Endothelial cell of umbilical vein (primary cell): ENCODE results near the gene CREB3. TPM values are rescaled to one million over a fixed set of nuclear protein-coding genes. Genes with fewer than 3 reads are reported as not detected.
A peak's percentile ranks its signal among the peaks of the same experiment; 100 is the strongest.

Experiments used
- BruUV-seq: library from RNA; stranded (reverse); fragments of 400-500 nt; replicated peaks from 2 replicates; lab custom pipeline; 2021; lab: Mats Ljungman, UMichigan
- CTCF ChIA-PET: fragments of 300-600, 350-600 bp; sonication (Branson Sonifier 250); formaldehyde crosslinking; loops from one replicate; lab custom pipeline; 2021; ENCODE audit warnings: antibody characterized with exemption, inconsistent platforms; lab: Charles Lee
- POLR2A ChIA-PET: fragments of 300-600, 350-600 bp; sonication (Branson Sonifier 250); formaldehyde crosslinking; loops from one replicate; lab custom pipeline; 2021; ENCODE audit warnings: antibody characterized with exemption, inconsistent platforms; lab: Charles Lee
- DNase-seq: peaks from one replicate; pipeline ENCODE4 v3.0.0-alpha.2; 2011; ENCODE audit warnings: low read depth, low spot score
- FAIRE-seq: peaks from 2 replicates; lab custom pipeline; 2011; peaks lifted over from hg19 to GRCh38; lab: Jason Lieb, UNC
- H2AFZ ChIP-seq: 2 replicates; pipeline ENCODE4 v1.6.0; 2012; ENCODE audit warnings: low read depth, low read length, control low read depth, inconsistent platforms
- H3K27ac ChIP-seq: 2 replicates; pipeline ENCODE4 v1.5.1; 2011; ENCODE audit warnings: low read depth, mild to moderate bottlenecking, control low read depth, low read length, moderate library complexity; ENCODE audit not compliant: insufficient read depth
- H3K27me3 ChIP-seq, 2 experiments: 2 replicates each; pipeline versions ENCODE4 v1.6.0 to v1.6.1; 2011; ENCODE audit warnings: low read length in 2 of 2, mixed read lengths in 1 of 2; ENCODE audit not compliant: control insufficient read depth in 2 of 2, insufficient read depth in 2 of 2
- H3K36me3 ChIP-seq, 2 experiments: 2 replicates in 1 of 2; 3 replicates in 1 of 2; pipeline ENCODE4 v1.5.1; 2011; ENCODE audit warnings: low read length in 2 of 2, mild to moderate bottlenecking in 1 of 2, moderate library complexity in 1 of 2; ENCODE audit not compliant: control insufficient read depth in 2 of 2, insufficient read depth in 2 of 2; ENCODE audit errors: extremely low read depth in 1 of 2
- H3K4me1 ChIP-seq: 3 replicates; pipeline ENCODE4 v1.5.1; 2011; ENCODE audit warnings: mild to moderate bottlenecking, low read length; ENCODE audit not compliant: control insufficient read depth, insufficient read depth; ENCODE audit errors: extremely low read depth
- H3K4me2 ChIP-seq: 2 replicates; pipeline ENCODE4 v1.6.1; 2011; ENCODE audit warnings: low read length, control low read depth, mixed read lengths; ENCODE audit not compliant: insufficient read depth
- H3K4me3 ChIP-seq, 3 experiments: fragments of 200-600 bp in 1 of 3; sonication (generic), shearing (Covaris generic) in 1 of 3; replicated peaks in 1 of 3; 2 replicates each; pipeline ENCODE4 v1.5.1; 2011 to 2016; ENCODE audit warnings: control low read depth in 3 of 3, low read length in 3 of 3, mild to moderate bottlenecking in 2 of 3, inconsistent platforms in 1 of 3, low read depth in 1 of 3, moderate library complexity in 1 of 3; ENCODE audit not compliant: insufficient read depth in 1 of 3
- H3K79me2 ChIP-seq: 2 replicates; pipeline ENCODE4 v1.6.0; 2012; ENCODE audit warnings: low read length, inconsistent platforms; ENCODE audit not compliant: control insufficient read depth, insufficient read depth
- H3K9ac ChIP-seq: replicated peaks from 2 replicates; pipeline ENCODE3; 2011; ENCODE audit warnings: low read length, control low read depth; ENCODE audit not compliant: insufficient read depth; ENCODE audit errors: extremely low read depth
- H3K9me1 ChIP-seq: replicated peaks from 3 replicates; pipeline ENCODE4 v1.6.0; 2011; ENCODE audit warnings: mild to moderate bottlenecking, low read length; ENCODE audit not compliant: control insufficient read depth, insufficient read depth; ENCODE audit errors: extremely low read depth
- H3K9me3 ChIP-seq: replicated peaks from 2 replicates; pipeline ENCODE4 v1.5.1; 2012; ENCODE audit warnings: low read length, inconsistent platforms; ENCODE audit not compliant: control insufficient read depth, insufficient read depth
- H4K20me1 ChIP-seq: replicated peaks from 2 replicates; pipeline ENCODE3; 2011; ENCODE audit warnings: mild to moderate bottlenecking, low read length; ENCODE audit not compliant: control insufficient read depth, insufficient read depth; ENCODE audit errors: extremely low read depth
- CTCF ChIP-seq, 2 donors: IDR thresholded peaks; 1 replicate in 1 of 2; 2 replicates in 1 of 2; pipeline ENCODE4 v1.5.1; 2011; ENCODE audit warnings: low read length in 2 of 2, mild to moderate bottlenecking in 2 of 2, moderate library complexity in 2 of 2, control low read depth in 1 of 2, inconsistent platforms in 1 of 2, low read depth in 1 of 2; ENCODE audit not compliant: insufficient read depth in 1 of 2; ENCODE audit errors: extremely low read depth in 1 of 2
- EZH2 ChIP-seq: IDR thresholded peaks from 2 replicates; pipeline ENCODE4 v1.6.1; 2012; ENCODE audit warnings: borderline replicate concordance, low read depth, mild to moderate bottlenecking, moderate library complexity, low read length, inconsistent platforms; ENCODE audit not compliant: severe bottlenecking
- FOS ChIP-seq: IDR thresholded peaks from 2 replicates; pipeline ENCODE4 v1.6.1; 2011; ENCODE audit warnings: mild to moderate bottlenecking, low read length, moderate library complexity, borderline replicate concordance; ENCODE audit not compliant: insufficient read depth
- GATA2 ChIP-seq: IDR thresholded peaks from 2 replicates; pipeline ENCODE4 v1.7.0; 2011; ENCODE audit warnings: low read depth, mild to moderate bottlenecking, moderate library complexity, mixed read lengths, low read length; ENCODE audit not compliant: insufficient read length, insufficient read depth
- JUN ChIP-seq: IDR thresholded peaks from 2 replicates; pipeline ENCODE4 v1.6.1; 2011; ENCODE audit warnings: borderline replicate concordance, low read depth; ENCODE audit not compliant: insufficient read length, insufficient read depth
- MAX ChIP-seq: IDR thresholded peaks from 2 replicates; pipeline ENCODE4 v1.6.1; 2011; ENCODE audit not compliant: insufficient read depth, insufficient read length
- MYC ChIP-seq: IDR thresholded peaks from one replicate; pipeline ENCODE4 v1.6.1; 2011; ENCODE audit warnings: mild to moderate bottlenecking, low read depth, low read length
- POLR2A ChIP-seq: IDR thresholded peaks from 2 replicates; pipeline ENCODE4 v1.6.1; 2012; ENCODE audit warnings: low read depth, mild to moderate bottlenecking, control low read depth, low read length
- POLR2AphosphoS5 ChIP-seq: IDR thresholded peaks from 2 replicates; pipeline ENCODE4 v1.6.1; 2012; ENCODE audit warnings: low read depth, mild to moderate bottlenecking, control low read depth, low read length, moderate library complexity; ENCODE audit not compliant: insufficient read depth
- dilution Hi-C: fragments of 300-500 bp; cut with MboI; formaldehyde crosslinking; loops from one replicate; pipeline ENCODE4 v1.15.0; 2019; ENCODE audit warnings: low sequenced_read_pairs; ENCODE audit not compliant: extremely low pct_ligation_motif_present
- intact Hi-C: fragments of 100-400 bp; cut with micrococcal nuclease; formaldehyde crosslinking; loops from one replicate; pipeline ENCODE4 v1.10.0; 2022
- polyA plus RNA-seq, 4 experiments: library from polyadenylated mRNA; depleted of rRNA in 3 of 4; stranded (reverse) in 3 of 4; unstranded in 1 of 4; fragments of >200 nt; gene quantifications; 2 replicates each; pipeline versions ENCODE4 v1.2.1 to v1.2.3, GENCODE V29; 2011 to 2012; ENCODE audit warnings: missing spikeins in 1 of 4
- total RNA-seq: library from RNA; stranded (reverse); gene quantifications from 2 replicates; pipeline ENCODE4 v1.2.3, GENCODE V29; 2021

The CREB3 gene
- total and polyA plus RNA-seq, 2 donors (not counting 3 experiments of a cell fraction or from before 2014, with no cell fraction given): 39.8 to 52.1 TPM

GRCh38 chr9:35719546-35719945 is 12.9 kb upstream of the CREB3 start:
- H3K4me2 ChIP-seq: no peak overlapping the region
- no peak overlapping the region for H2AFZ ChIP-seq
- no peak overlapping the region for H3K27ac ChIP-seq
- no peak overlapping the region for H3K4me3 ChIP-seq
- ChIA-PET POLR2A (no interaction called here), CTCF (interaction anchor here (0.8 to 8.9 kb wide), 2 partner anchors 10 to 22 kb away, joined by 3 to 53 read pairs; no protein-coding TSS in a partner anchor)
- dilution Hi-C loops: no loop called here
- H3K27me3 ChIP-seq: no peaks in the 10 kb centered on the region
- intact Hi-C loops: no loop called here
- BruUV-seq: TSS peak; percentile 66
- H3K9me1 ChIP-seq: no peaks in the 10 kb centered on the region
- H3K9ac ChIP-seq: no peak overlapping the region
- no peak for DNase-seq
- no peaks in the 10 kb centered on the region for H3K9me3 ChIP-seq
- H3K36me3 ChIP-seq: peaks cover 56 to 85% of the 10 kb centered on the region in 2 experiments
- no peaks in the 10 kb centered on the region for H4K20me1 ChIP-seq
- H3K79me2 ChIP-seq: peaks cover 12% of the 10 kb centered on the region
- TF ChIP-seq FOS (no peak), MYC (no peak), GATA2 (no peak), POLR2A (no peak), JUN (no peak), MAX (no peak), CTCF (IDR thresholded peaks at IDR 0.05; ENCODE audit: extremely low read depth in 1 of 2, insufficient read depth in 1 of 2, low read depth in 1 of 2, low read length in 2 of 2) (no peak), POLR2AphosphoS5 (no peak), EZH2 (no peak)
- no peak for FAIRE-seq
- no peaks in the 10 kb centered on the region for H3K4me1 ChIP-seq
